Posterior cingulate gyrus (tissue), 11 donors: ENCODE data around the gene MED12.

ENCODE experiments used
- DNase-seq, 10 donors: peaks; one replicate each; pipeline versions ENCODE4 v3.0.0 to v3.0.0-alpha.2; 2020 to 2021; ENCODE audit warnings: mixed read lengths in 3 of 10
- intact Hi-C: fragments of 100-400 bp; cut with DNase I; formaldehyde crosslinking; loops from one replicate; pipeline ENCODE4 v1.15.1; 2023

Gene MED12

DNA sequence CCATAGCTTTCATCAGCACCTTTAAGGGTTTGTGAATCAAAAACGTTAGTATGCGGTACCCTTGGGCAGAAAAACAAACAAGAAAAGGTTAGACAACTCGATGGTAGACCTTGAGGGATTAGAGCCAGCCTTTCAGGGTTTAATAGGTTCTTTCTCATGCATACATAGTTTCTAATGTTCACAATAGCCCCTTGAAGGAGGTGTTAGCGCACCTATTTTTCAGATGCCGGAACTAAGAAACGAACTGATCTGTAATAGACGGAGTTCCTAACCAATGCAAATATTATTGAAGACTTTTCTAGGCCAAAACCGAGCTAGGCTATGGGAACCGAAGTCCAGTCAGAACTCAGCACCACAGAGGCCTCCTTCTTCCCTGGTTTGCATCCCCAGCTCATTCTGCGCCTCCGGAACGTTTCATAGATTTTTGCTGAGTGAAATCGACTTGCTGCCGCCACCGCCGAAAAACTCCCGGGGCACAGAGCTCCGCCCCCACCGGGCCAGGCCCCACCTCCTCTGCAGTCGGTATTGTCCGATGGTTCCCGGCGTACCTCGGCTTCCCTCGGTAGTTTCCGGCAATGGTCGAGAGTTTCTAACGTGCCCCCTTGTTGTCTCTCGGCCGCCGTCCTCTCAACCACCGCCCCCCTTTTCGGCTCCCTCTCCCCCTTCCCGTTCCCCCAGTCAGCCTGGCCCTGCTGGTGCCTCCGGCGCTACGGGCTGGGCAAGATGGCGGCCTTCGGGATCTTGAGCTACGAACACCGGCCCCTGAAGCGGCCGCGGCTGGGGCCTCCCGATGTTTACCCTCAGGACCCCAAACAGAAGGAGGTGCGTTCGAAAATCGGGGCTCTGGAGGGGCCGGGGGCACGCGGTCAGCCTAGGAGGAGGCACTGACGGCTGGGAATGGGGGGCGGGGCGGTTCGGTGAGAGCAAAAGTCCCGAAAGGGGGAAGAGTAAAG, at the start of gene MED12:
Gene MED12 (plus strand): TSS at position 565 of the 953 bp plus-strand sequence. CDS start 159 bp downstream, at position 724.
- peak; percentile 76 to 98 (median 85) for DNase-seq

GRCh38 chrX:71070531-71070930, 47.9 kb upstream of the MED12 start:
- intact Hi-C loops: no loop called here
- DNase-seq: no peak

More for the DNA sequence above, at the start of gene MED12:
- intact Hi-C loops: loop anchor here (2.0 kb wide), 1 partner anchor 20 kb away; no protein-coding TSS in a partner anchor

GRCh38 chrX:71081330-71082123, 36.9 kb upstream of the MED12 start:
- DNase-seq: no peak
- intact Hi-C loops: no loop called here

- no peak for DNase-seq
- intact Hi-C loops: no loop called here
Observed at GRCh38 chrX:71082124-71082647, 36.2 kb upstream of the MED12 start.

- intact Hi-C loops: no loop called here
- no peak for DNase-seq
Observed at GRCh38 chrX:71082822-71083221, 35.6 kb upstream of the MED12 start.

- intact Hi-C loops: no loop called here
- DNase-seq: no peak
Observed at GRCh38 chrX:71085900-71086299, 32.5 kb upstream of the MED12 start.

DNA sequence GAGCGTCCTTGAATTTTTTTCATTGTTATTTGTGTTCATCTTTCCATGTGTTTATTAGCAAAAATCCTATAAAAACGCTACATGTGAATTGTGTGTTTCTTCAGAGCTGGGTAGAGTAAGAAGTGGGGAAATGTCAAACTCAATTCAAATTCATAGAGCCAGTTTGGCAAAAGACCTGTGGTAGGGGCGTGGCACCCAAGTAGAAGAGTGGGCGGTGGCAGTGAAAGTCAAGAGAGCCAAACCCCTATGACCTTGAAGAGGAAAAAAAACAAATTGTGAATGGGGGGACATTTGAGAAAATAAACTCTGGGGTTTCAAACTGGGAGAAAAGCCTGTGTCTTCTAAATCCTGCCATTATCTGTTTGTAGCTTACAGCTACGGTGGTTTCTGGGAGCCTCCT, 27.1 kb upstream of the MED12 start:
- no peak for DNase-seq
- intact Hi-C loops: no loop called here

GRCh38 chrX:71095033-71095432, 23.4 kb upstream of the MED12 start:
- DNase-seq: no peak
- intact Hi-C loops: loop anchor here (1.0 to 5.0 kb wide), 3 partner anchors 28 to 272 kb away; partner anchors contain the start of gene TAF1

- intact Hi-C loops: loop anchor here (1.0 to 5.0 kb wide), 3 partner anchors 28 to 272 kb away; partner anchors contain the start of gene TAF1
- peak; percentile 86 to 99 (median 91) for DNase-seq
Observed at GRCh38 chrX:71095555-71095980, 22.8 kb upstream of the MED12 start, which contains the start of gene FOXO4. Gene FOXO4 (plus strand): TSS chrX:71095851. CDS start chrX:71096529, 678 bp downstream.

DNA sequence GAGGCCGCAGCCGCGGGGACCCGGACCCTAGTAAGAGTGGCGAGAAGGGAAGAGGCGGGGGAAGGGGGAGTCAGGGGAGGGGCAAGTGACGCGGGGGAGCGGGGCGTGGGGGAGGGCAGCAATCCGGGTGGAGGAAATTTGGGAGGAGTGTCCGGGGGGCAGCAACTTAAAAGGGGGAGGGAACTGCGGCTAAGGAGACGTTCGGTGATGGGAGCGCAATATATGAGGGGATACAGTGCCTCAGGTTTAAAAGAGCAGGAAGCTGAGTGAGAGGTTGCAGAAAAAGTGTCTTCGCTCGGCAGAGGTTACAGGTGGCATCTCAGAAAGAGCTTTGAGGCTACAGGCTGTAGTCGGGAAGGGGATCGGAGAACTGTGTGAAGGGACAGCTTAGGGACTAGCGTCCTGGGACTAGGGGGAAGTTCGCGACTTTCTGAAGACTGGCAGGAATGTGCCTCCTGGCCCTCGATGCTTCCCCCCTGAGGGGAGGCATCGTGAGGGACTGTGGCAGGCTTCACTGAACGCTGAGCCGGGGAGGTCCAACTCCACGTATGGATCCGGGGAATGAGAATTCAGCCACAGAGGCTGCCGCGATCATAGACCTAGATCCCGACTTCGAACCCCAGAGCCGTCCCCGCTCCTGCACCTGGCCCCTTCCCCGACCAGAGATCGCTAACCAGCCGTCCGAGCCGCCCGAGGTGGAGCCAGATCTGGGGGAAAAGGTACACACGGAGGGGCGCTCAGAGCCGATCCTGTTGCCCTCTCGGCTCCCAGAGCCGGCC, 22.2 kb upstream of the MED12 start:
- intact Hi-C loops: loop anchor here (1.0 to 5.0 kb wide), 3 partner anchors 29 to 271 kb away; partner anchors contain the start of gene TAF1
- peak in 1 of 10 donors; percentile 81 for DNase-seq

DNA sequence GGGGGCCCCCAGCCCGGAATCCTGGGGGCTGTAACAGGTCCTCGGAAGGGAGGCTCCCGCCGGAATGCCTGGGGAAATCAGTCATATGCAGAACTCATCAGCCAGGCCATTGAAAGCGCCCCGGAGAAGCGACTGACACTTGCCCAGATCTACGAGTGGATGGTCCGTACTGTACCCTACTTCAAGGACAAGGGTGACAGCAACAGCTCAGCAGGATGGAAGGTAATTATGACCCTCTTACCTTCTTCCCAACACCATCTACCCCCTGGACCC, 21.7 kb upstream of the MED12 start:
- DNase-seq: no peak

DNA sequence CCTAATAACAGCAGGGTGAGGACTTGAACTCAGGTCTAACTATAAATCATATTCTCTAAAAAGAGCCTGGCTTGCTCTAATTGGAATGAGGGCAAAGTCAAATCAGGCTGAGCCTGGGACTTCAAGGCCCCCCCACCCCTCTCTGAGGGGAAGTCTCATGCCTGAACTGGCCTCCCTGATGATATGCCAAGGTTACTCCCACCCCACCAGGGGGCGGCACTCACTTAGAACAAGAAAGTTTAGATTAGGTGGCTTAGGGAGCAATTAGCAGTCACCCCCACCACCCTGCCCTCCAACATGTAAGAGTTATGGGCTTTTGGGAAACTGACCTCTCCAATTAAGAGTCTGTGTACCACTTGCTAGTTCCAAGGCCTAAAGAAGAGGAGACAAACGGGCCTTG, 20.1 kb upstream of the MED12 start:
- DNase-seq: peak in 7 of 10 donors; percentile 27 to 86 (median 58)
- intact Hi-C loops: loop anchor here (2.0 to 5.0 kb wide), 3 partner anchors 20 to 269 kb away; partner anchors contain the start of genes MED12 and TAF1

More for the DNA sequence above, 21.7 kb upstream of the MED12 start:
- intact Hi-C loops: loop anchor here (5.0 kb wide), 2 partner anchors 81 to 271 kb away; partner anchors contain the start of gene TAF1

DNA sequence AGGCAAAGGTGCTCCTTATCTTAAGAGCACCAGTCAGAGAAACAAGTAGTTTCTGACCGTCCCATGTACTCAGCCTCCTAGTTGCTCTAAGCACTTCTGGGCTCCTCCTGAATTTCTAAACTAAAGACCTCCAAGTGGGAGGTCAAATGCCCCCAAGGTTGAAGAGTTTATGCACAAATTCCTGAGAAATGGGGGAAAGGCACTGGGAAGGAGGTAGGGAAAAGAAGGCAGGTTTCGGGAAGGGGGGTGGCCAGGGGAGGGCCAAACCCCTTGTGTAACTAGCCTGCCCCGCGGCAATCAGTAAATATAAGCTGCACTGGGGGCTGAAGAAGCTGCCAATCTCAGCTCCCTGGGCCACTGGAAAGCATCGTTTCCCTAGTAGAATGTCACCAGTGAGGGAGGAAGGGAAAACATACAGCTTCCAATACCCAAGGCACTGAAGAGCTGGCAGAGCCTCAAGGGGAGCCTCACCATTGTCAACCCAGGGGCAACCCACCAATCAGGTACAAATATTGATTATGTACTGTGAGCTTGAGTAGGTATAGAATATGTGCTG, 19.4 kb upstream of the MED12 start:
- no peak for DNase-seq
- intact Hi-C loops: loop anchor here (2.0 to 5.0 kb wide), 3 partner anchors 20 to 268 kb away; partner anchors contain the start of genes MED12 and TAF1

GRCh38 chrX:71099736-71100135, 18.7 kb upstream of the MED12 start:
- intact Hi-C loops: loop anchor here (2.0 to 5.0 kb wide), 3 partner anchors 19 to 268 kb away; partner anchors contain the start of genes MED12 and TAF1
- no peak for DNase-seq

- DNase-seq: no peak
- intact Hi-C loops: no loop called here
Observed at GRCh38 chrX:71100581-71101505, 17.6 kb upstream of the MED12 start.

DNA sequence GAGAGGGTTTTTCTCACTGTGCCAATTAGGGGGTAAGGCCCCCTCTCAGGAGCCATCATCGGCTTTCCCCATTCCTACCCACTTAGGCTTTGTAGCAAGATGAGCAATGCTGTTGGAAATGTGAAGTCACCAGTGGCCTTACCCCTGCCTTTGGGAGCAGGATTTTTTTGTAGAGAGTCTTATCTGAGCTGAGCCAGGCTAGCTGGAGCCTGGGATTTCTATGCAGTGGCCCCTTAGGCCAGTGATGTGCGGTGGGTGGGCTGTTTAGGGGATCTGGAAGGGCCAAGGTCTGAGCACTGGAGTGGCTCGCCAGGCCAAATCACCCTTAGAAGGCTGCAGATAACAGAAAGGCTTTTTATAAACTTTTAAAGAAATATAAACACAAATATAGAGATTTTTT, 16.1 kb upstream of the MED12 start:
- intact Hi-C loops: no loop called here
- DNase-seq: no peak

DNA sequence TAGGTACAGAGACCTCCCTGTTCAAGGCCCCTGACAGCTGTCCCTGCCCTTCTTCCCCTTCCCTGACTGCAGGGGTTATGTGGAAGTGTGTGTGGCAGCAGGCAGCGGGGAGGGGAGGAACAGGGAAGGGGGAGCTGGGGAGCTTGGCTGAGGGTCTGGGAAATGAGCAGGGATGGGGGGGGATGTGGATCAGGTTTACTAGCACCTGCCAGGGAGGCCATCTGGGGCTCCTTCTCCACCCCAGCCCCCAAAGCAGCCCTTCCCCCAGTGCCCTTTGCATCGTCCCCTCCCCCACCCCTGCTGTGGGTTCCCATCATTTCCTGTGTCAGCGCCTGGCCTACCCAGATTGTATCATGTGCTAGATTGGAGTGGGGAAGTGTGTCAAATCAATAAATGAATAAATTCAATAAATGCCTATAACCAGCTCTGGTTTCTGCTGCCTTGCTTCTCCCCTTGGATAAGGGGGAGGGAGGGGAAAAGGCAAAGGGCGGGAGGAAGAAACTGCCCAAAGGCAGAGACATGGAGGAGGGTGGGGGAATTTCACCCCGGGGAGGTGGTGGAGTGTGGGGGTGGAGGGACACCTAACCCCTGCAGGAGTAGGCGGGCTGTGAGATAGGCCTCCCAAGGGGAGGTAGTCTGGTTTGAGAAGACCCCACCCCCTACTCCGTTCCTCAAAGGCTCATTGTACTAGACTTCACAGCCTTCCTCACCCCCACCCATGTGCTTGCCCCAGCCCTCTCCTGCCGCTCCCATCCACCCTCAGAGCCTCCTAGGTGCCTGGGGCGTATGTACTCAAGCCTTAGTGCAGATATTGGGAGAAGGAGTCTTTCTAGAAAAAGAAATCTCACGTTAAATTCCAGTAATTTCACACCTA, 15.0 kb upstream of the MED12 start:
- DNase-seq: no peak
- intact Hi-C loops: no loop called here
